ENCODE data around the gene NEK5. TPM values are rescaled to one million over a fixed set of nuclear protein-coding genes. Genes with fewer than 3 reads are reported as not detected.

Gene NEK5
- total and polyA plus RNA-seq, 2 experiments from 2014 or later, result 0.73 to 1.3 TPM

DNA sequence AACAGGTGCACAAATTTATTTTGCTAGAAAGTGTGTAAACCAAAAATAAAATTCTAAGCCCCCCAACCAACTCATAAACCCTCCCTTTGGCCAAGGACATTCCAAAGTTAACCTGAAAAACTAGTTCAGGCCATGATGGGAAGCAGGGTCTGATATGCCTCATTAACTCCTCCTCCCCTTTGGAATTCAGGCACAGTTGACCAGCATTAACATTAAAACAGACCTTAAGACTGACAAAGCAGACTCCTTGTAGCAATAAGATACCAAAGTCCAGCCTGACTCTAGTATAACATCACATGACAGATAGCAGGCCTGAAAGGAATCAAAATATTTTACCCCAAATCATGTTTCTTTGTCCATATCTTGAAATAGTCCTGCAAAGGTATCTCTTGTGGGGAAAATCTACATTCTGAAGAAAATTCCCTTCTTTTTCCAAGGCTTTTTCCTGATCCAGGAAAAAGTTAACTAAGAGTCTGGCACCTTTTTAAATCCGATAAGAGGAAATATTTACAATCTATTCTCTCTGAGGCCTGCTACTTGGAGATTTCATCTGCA lies 19.7 kb downstream of the NEK5 start (continued):
- TF ChIP-seq, protein P1, sequence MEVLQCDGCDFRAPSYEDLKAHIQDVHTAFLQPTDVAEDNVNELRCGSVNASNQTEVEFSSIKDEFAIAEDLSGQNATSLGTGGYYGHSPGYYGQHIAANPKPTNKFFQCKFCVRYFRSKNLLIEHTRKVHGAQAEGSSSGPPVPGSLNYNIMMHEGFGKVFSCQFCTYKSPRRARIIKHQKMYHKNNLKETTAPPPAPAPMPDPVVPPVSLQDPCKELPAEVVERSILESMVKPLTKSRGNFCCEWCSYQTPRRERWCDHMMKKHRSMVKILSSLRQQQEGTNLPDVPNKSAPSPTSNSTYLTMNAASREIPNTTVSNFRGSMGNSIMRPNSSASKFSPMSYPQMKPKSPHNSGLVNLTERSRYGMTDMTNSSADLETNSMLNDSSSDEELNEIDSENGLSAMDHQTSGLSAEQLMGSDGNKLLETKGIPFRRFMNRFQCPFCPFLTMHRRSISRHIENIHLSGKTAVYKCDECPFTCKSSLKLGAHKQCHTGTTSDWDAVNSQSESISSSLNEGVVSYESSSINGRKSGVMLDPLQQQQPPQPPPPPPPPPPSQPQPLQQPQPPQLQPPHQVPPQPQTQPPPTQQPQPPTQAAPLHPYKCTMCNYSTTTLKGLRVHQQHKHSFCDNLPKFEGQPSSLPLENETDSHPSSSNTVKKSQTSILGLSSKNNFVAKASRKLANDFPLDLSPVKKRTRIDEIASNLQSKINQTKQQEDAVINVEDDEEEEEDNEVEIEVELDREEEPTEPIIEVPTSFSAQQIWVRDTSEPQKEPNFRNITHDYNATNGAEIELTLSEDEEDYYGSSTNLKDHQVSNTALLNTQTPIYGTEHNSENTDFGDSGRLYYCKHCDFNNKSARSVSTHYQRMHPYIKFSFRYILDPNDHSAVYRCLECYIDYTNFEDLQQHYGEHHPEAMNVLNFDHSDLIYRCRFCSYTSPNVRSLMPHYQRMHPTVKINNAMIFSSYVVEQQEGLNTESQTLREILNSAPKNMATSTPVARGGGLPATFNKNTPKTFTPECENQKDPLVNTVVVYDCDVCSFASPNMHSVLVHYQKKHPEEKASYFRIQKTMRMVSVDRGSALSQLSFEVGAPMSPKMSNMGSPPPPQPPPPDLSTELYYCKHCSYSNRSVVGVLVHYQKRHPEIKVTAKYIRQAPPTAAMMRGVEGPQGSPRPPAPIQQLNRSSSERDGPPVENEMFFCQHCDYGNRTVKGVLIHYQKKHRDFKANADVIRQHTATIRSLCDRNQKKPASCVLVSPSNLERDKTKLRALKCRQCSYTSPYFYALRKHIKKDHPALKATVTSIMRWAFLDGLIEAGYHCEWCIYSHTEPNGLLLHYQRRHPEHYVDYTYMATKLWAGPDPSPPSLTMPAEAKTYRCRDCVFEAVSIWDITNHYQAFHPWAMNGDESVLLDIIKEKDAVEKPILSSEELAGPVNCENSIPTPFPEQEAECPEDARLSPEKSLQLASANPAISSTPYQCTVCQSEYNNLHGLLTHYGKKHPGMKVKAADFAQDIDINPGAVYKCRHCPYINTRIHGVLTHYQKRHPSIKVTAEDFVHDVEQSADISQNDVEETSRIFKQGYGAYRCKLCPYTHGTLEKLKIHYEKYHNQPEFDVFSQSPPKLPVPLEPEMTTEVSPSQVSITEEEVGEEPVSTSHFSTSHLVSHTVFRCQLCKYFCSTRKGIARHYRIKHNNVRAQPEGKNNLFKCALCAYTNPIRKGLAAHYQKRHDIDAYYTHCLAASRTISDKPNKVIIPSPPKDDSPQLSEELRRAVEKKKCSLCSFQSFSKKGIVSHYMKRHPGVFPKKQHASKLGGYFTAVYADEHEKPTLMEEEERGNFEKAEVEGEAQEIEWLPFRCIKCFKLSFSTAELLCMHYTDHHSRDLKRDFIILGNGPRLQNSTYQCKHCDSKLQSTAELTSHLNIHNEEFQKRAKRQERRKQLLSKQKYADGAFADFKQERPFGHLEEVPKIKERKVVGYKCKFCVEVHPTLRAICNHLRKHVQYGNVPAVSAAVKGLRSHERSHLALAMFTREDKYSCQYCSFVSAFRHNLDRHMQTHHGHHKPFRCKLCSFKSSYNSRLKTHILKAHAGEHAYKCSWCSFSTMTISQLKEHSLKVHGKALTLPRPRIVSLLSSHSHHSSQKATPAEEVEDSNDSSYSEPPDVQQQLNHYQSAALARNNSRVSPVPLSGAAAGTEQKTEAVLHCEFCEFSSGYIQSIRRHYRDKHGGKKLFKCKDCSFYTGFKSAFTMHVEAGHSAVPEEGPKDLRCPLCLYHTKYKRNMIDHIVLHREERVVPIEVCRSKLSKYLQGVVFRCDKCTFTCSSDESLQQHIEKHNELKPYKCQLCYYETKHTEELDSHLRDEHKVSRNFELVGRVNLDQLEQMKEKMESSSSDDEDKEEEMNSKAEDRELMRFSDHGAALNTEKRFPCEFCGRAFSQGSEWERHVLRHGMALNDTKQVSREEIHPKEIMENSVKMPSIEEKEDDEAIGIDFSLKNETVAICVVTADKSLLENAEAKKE (CRISPR knock-in tag; IDR thresholded peaks at IDR 0.05), result no peak
- TF ChIP-seq ZNF114 (CRISPR knock-in tag; IDR thresholded peaks at IDR 0.05), result no peak
- no peak for TF ChIP-seq POLR2AphosphoS5 (IDR thresholded peaks at IDR 0.05; ENCODE audit: low read depth)

DNA sequence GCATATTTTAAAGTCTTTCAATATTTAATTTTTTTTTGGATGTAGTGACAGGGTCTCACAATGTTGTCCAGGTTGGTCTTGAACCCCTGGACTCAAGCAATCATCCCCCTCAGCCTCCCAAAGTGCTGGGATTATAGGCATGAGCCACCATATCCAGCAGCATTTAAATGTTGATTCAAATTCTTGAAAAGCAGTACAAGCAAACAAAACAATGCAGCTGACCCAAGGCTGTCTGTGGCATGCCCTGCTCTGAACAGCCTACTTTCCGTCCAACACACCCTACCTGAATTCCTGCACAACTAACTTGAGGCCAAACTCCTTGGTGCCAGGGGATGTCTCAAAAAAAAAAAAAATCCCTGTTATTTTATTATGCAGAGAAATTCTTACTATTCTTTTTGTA lies 23.0 kb downstream of the NEK5 start:
- Histone ChIP-seq H2AFZ (no peak overlapping the region; the same call in 1 of the 2 replicates), H3K4me1 (ENCODE audit: insufficient read depth) (no peaks in the 10 kb centered on the region), H3K4me3 (no peak overlapping the region), H4K20me1 (replicated peaks; ENCODE audit: insufficient read depth) (no peaks in the 10 kb centered on the region), H3K27me3 (ENCODE audit: insufficient read depth) (no peaks in the 10 kb centered on the region), H3K79me2 (replicated peaks; ENCODE audit: insufficient read depth) (no peaks in the 10 kb centered on the region), H3K4me2 (no peak overlapping the region), H3K27ac (ENCODE audit: low read depth) (no peak overlapping the region), H3K9me2 (ENCODE audit: insufficient read depth) (no peaks in the 10 kb centered on the region), H3K36me3 (ENCODE audit: insufficient read depth) (no peaks in the 10 kb centered on the region), H3F3A (replicated peaks; ENCODE audit: low read depth) (no peaks in the 10 kb centered on the region)
- Mint-ChIP-seq H3K27me3 (ENCODE audit: insufficient read depth, low read depth, poor library complexity) (peaks cover 3% of the 10 kb centered on the region), H3K4me3 (no peak overlapping the region), H3K4me1 (peaks cover 3% of the 10 kb centered on the region; the same call in 1 of the 3 replicates), H3K9me3 (peaks cover 17% of the 10 kb centered on the region; the same call in 2 of the 3 replicates), H3K36me3 (ENCODE audit: low read depth) (peaks cover 16% of the 10 kb centered on the region; the same call in 2 of the 3 replicates), H3K27ac (no peak overlapping the region)
- ATAC-seq, result no peak
- no peak for DNase-seq (ENCODE audit: low spot score)
- no peak for TF ChIP-seq STAT1 (IDR thresholded peaks at IDR 0.05; ENCODE audit: unreplicated experiment)
- no peak for TF ChIP-seq POLR2AphosphoS5 (IDR thresholded peaks at IDR 0.05; ENCODE audit: low read depth)
- no peak for TF ChIP-seq ZNF331 (CRISPR knock-in tag; IDR thresholded peaks at IDR 0.05; ENCODE audit: low read depth)
- no peak for TF ChIP-seq EZH2 (IDR thresholded peaks at IDR 0.05; ENCODE audit: low read depth, unreplicated experiment)
- TF ChIP-seq, protein P2, sequence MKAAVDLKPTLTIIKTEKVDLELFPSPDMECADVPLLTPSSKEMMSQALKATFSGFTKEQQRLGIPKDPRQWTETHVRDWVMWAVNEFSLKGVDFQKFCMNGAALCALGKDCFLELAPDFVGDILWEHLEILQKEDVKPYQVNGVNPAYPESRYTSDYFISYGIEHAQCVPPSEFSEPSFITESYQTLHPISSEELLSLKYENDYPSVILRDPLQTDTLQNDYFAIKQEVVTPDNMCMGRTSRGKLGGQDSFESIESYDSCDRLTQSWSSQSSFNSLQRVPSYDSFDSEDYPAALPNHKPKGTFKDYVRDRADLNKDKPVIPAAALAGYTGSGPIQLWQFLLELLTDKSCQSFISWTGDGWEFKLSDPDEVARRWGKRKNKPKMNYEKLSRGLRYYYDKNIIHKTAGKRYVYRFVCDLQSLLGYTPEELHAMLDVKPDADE (IDR thresholded peaks at IDR 0.05), result no peak
- TF ChIP-seq EZH2phosphoT487 (IDR thresholded peaks at IDR 0.05; ENCODE audit: unreplicated experiment), result no peak
- TF ChIP-seq NANOG (IDR thresholded peaks at IDR 0.05; ENCODE audit: borderline replicate concordance), result no peak
- TF ChIP-seq, protein P1 (CRISPR knock-in tag; IDR thresholded peaks at IDR 0.05), result no peak

All from GM23338 (cell line).